ENCODE results near the gene CAPN12. TPM values are rescaled to one million over a fixed set of nuclear protein-coding genes. Genes with fewer than 3 reads are reported as not detected.

Gene CAPN12
- total and polyA plus RNA-seq, 10 donors: 9.0 to 33.3 (median 16.0) TPM

GRCh38 chr19:38733241-38733492 lies 11.1 kb downstream of the CAPN12 start:
- Histone ChIP-seq H3K27ac (peak overlapping the region; percentile 74 to 88 (median 83)), H3K4me1 (peaks cover 27 to 91% (median 80%) of the 10 kb centered on the region in 6 donors), H3K9me3 (no peaks in the 10 kb centered on the region), H3K4me3 (no peak overlapping the region), H3K36me3 (peaks cover 0 to 45% (median 28%) of the 10 kb centered on the region in 6 donors), H3K27me3 (replicated peaks in 1 of 7) (peaks cover 0 to 15% (median 0%) of the 10 kb centered on the region in 7 donors)
- intact Hi-C loops (cut with DNase I; ENCODE audit: low total_unique reads): no loop called here
- WGBS, 5 donors: 86 to 100% (median 93%) methylated on average over 1 of the region's 1 CpG
- TF ChIP-seq, protein P1, sequence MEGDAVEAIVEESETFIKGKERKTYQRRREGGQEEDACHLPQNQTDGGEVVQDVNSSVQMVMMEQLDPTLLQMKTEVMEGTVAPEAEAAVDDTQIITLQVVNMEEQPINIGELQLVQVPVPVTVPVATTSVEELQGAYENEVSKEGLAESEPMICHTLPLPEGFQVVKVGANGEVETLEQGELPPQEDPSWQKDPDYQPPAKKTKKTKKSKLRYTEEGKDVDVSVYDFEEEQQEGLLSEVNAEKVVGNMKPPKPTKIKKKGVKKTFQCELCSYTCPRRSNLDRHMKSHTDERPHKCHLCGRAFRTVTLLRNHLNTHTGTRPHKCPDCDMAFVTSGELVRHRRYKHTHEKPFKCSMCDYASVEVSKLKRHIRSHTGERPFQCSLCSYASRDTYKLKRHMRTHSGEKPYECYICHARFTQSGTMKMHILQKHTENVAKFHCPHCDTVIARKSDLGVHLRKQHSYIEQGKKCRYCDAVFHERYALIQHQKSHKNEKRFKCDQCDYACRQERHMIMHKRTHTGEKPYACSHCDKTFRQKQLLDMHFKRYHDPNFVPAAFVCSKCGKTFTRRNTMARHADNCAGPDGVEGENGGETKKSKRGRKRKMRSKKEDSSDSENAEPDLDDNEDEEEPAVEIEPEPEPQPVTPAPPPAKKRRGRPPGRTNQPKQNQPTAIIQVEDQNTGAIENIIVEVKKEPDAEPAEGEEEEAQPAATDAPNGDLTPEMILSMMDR (IDR thresholded peaks at IDR 0.05 in 8 of 11, conservative IDR thresholded peaks at IDR 0.05 in 3 of 11): no peak
- TF ChIP-seq POLR2A (IDR thresholded peaks at IDR 0.05) (no peak), POLR2AphosphoS5 (IDR thresholded peaks at IDR 0.05) (no peak)
- no peak for DNase-seq

DNA sequence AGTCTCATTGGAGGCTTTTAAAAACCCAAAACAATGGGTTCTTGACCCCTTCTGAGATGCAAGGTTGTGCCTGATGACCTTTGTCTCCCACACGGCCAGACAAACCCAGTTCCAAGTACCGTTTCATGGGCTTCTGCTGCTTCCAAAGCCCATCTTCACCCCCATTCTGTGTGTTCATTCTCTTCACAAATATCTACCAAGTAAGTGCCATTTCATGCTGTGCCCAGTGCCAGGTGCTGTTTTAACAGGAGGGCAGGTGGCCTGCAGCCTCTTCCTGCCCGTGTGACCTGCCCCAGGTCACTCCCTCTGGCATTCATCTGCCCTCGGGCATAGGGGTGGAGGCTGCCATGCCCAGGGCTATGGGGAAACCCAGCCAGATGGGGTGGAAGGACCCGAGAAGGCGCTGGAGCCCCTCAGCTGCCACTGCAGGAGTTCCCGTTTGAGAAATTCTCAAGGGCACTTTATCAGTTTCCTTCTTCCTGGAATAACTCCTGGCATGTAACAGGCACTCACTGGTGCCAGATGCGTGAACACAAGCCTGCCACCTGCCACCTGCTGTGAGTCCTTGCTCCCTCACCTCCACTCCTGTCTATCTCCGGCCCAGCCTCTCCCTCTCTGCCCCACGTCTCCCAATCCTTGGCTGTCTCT lies 12.5 kb downstream of the CAPN12 start:
- peaks cover 33 to 95% (median 84%) of the 10 kb centered on the region in 6 donors for H3K4me1 ChIP-seq
- no peak overlapping the region for H3K4me3 ChIP-seq
- intact Hi-C loops (cut with DNase I; ENCODE audit: low total_unique reads): no loop called here
- 65 to 76% (median 68%) methylated on average over 10 of the region's 10 CpGs for WGBS, 5 donors
- H3K27me3 ChIP-seq (replicated peaks in 1 of 7): peaks cover 0 to 8% (median 0%) of the 10 kb centered on the region in 7 donors
- peak overlapping the region; percentile 74 to 88 (median 83) for H3K27ac ChIP-seq
- no peaks in the 10 kb centered on the region for H3K9me3 ChIP-seq
- DNase-seq: peak; percentile 70
- TF ChIP-seq, protein P1 (IDR thresholded peaks at IDR 0.05 in 8 of 11, conservative IDR thresholded peaks at IDR 0.05 in 3 of 11): no peak
- TF ChIP-seq POLR2AphosphoS5 (IDR thresholded peaks at IDR 0.05) (peak; percentile 45 to 78 (median 70)), POLR2A (IDR thresholded peaks at IDR 0.05) (no peak)
- H3K36me3 ChIP-seq: peaks cover 3 to 59% (median 40%) of the 10 kb centered on the region in 6 donors

GRCh38 chr19:38730731-38731589 lies 13.3 kb downstream of the CAPN12 start:
- WGBS, 5 donors: 82 to 94% (median 89%) methylated on average over 7 to 19 of the region's 19 CpGs
- no peak for DNase-seq
- Histone ChIP-seq H3K36me3 (peaks cover 3 to 67% (median 48%) of the 10 kb centered on the region in 6 donors), H3K4me3 (no peak overlapping the region), H3K27me3 (replicated peaks in 1 of 7) (no peaks in the 10 kb centered on the region), H3K9me3 (no peaks in the 10 kb centered on the region), H3K4me1 (peaks cover 36 to 95% (median 85%) of the 10 kb centered on the region in 6 donors), H3K27ac (peak overlapping the region in 7 of 8 donors; percentile 30 to 88 (median 85))
- TF ChIP-seq POLR2AphosphoS5 (IDR thresholded peaks at IDR 0.05): peak; percentile 17 to 65 (median 40)
- no peak for TF ChIP-seq POLR2A (IDR thresholded peaks at IDR 0.05)
- intact Hi-C loops (cut with DNase I; ENCODE audit: low total_unique reads): no loop called here

DNA sequence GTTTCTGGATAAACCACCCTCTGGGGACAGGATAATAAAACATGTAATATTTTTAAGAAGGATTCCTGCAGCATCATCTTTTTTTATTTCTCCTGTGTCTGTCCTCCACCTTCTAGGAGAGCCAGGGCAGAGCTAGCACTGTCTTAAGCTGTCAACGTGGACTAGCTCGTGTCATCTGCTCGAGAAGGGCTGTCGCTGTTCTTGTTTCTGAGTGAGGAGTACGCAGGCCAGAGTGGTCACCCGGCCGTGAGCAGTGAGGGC lies 13.9 kb downstream of the CAPN12 start:
- intact Hi-C loops (cut with DNase I; ENCODE audit: low total_unique reads): no loop called here
- 89 to 91% (median 90%) methylated on average over 5 to 7 of the region's 7 CpGs for WGBS, 5 donors
- H3K27me3 ChIP-seq (replicated peaks in 1 of 7): no peaks in the 10 kb centered on the region
- H3K36me3 ChIP-seq: peaks cover 3 to 73% (median 54%) of the 10 kb centered on the region in 6 donors
- H3K9me3 ChIP-seq: no peaks in the 10 kb centered on the region
- no peak overlapping the region for H3K4me3 ChIP-seq
- peak in 1 of 3 donors; percentile 4 for TF ChIP-seq POLR2AphosphoS5 (IDR thresholded peaks at IDR 0.05)
- TF ChIP-seq, protein P1 (IDR thresholded peaks at IDR 0.05 in 8 of 11, conservative IDR thresholded peaks at IDR 0.05 in 3 of 11): no peak
- H3K27ac ChIP-seq: peak overlapping the region in 6 of 8 donors; percentile 30 to 88 (median 86)
- DNase-seq: no peak
- peaks cover 41 to 99% (median 90%) of the 10 kb centered on the region in 6 donors for H3K4me1 ChIP-seq
